ENCODE results near the gene TCF25.

DNA sequence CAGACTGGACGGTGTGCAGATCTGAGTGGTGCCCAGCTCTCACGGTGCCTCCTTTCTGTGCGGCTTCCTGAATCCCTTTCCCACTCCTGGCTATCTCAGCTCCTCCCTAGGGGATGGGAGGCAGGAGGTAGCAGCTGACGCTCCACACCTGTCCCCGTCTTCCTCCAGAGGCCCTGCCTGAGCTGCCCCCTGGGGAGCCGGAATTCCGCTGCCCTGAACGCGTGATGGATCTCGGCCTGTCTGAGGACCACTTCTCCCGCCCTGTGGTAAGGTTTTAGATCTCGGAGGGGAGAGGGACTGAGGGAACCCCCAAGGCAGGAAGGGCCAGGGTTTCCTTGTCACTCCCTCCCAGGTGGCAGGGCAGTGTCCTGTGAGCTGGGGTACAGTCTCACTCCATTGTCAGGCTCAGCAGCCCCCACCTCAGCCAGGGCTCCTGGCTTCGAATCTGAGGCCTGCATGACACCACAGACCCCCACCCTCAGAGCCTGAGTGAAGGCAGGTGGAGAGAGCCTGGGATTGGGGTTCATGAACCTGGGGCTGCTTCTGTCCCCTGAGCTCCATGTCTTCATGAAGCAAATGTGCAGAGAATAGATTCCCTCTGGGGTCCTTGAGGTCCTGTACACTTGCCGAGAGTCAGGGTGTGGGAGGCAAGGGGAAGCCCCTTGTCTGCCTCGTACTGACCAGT, 81.8 kb downstream of the TCF25 start:
- TF ChIP-seq, protein P1, sequence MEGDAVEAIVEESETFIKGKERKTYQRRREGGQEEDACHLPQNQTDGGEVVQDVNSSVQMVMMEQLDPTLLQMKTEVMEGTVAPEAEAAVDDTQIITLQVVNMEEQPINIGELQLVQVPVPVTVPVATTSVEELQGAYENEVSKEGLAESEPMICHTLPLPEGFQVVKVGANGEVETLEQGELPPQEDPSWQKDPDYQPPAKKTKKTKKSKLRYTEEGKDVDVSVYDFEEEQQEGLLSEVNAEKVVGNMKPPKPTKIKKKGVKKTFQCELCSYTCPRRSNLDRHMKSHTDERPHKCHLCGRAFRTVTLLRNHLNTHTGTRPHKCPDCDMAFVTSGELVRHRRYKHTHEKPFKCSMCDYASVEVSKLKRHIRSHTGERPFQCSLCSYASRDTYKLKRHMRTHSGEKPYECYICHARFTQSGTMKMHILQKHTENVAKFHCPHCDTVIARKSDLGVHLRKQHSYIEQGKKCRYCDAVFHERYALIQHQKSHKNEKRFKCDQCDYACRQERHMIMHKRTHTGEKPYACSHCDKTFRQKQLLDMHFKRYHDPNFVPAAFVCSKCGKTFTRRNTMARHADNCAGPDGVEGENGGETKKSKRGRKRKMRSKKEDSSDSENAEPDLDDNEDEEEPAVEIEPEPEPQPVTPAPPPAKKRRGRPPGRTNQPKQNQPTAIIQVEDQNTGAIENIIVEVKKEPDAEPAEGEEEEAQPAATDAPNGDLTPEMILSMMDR (IDR thresholded peaks at IDR 0.05) = no peak
- TF ChIP-seq POLR2A (IDR thresholded peaks at IDR 0.05) (no peak), POLR2AphosphoS5 (IDR thresholded peaks at IDR 0.05) (no peak), EP300 (IDR thresholded peaks at IDR 0.05) (no peak)
